Uterus (tissue), 2 donors: ENCODE results near the gene SLC35B2.

Experiments used
- POLR2A ChIP-seq, 2 donors: fragments of 450-650 bp; IDR thresholded peaks; one replicate each; pipeline ENCODE4 v1.6.1; 2016; ENCODE audit warnings: antibody characterized with exemption in 2 of 2, mild to moderate bottlenecking in 1 of 2, moderate library complexity in 1 of 2
- TF ChIP-seq, protein P1 (sequence below), 4 experiments: fragments of 200-600 bp in 2 of 4; fragments of 450-650 bp in 2 of 4; sonication (generic) in 2 of 4; IDR thresholded peaks; one replicate each; pipeline ENCODE4 v1.5.1; 2016 to 2019; ENCODE audit warnings: antibody characterized with exemption in 4 of 4, mild to moderate bottlenecking in 2 of 4, moderate library complexity in 1 of 4

DNA sequence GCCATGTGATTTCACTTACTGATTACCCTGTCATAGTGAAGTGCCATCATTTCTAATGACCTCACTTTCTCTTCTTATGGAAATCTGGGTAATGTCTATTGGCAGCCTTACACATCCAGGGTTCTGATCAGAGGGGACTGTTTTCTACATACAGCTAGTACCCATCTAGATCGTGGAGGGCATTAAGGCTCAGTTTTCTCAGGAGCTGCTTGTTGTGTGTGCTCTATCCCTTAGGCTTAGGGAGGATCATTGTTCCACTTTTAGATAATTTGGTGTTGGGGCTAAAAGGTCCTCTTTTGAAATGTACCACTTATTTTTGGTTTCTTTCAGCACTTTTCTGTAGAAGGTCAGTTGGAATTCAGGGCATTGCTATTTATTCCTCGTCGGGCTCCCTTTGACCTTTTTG lies 6.6 kb downstream of the SLC35B2 start:
- TF ChIP-seq, protein P1, sequence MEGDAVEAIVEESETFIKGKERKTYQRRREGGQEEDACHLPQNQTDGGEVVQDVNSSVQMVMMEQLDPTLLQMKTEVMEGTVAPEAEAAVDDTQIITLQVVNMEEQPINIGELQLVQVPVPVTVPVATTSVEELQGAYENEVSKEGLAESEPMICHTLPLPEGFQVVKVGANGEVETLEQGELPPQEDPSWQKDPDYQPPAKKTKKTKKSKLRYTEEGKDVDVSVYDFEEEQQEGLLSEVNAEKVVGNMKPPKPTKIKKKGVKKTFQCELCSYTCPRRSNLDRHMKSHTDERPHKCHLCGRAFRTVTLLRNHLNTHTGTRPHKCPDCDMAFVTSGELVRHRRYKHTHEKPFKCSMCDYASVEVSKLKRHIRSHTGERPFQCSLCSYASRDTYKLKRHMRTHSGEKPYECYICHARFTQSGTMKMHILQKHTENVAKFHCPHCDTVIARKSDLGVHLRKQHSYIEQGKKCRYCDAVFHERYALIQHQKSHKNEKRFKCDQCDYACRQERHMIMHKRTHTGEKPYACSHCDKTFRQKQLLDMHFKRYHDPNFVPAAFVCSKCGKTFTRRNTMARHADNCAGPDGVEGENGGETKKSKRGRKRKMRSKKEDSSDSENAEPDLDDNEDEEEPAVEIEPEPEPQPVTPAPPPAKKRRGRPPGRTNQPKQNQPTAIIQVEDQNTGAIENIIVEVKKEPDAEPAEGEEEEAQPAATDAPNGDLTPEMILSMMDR (IDR thresholded peaks at IDR 0.05): no peak
- TF ChIP-seq POLR2A (IDR thresholded peaks at IDR 0.05): no peak
